ENCODE data around the gene SHCBP1. TPM values are rescaled to one million over a fixed set of nuclear protein-coding genes. Genes with fewer than 3 reads are reported as not detected.
"Not testable (repeated sequence)": the region's sequence is repeated elsewhere in the genome, so short reads cannot be mapped to it uniquely, and the experiment has no call there.

Gene SHCBP1
- total RNA-seq, 1 donor from 2014 or later: 18.7 TPM

- not testable (repeated sequence) for H3K4me3 ChIP-seq; DNase-seq (ENCODE audit: low spot score); H3K4me1 ChIP-seq; H3F3A ChIP-seq (ENCODE audit: low read depth); H3K9me3 Mint-ChIP-seq; H2AFZ ChIP-seq (replicated peaks); H3K36me3 ChIP-seq; H3K4me2 ChIP-seq; H3K27ac Mint-ChIP-seq; H3K27ac ChIP-seq; H3K4me3 Mint-ChIP-seq; H3K36me3 Mint-ChIP-seq; H3K27me3 Mint-ChIP-seq (ENCODE audit: insufficient read depth, low read depth); H3K27me3 ChIP-seq; H3K9me3 ChIP-seq (ENCODE audit: low read depth); H3K9ac ChIP-seq; H4K20me1 ChIP-seq (ENCODE audit: low read depth)
- H3K79me2 ChIP-seq (ENCODE audit: low read depth): peaks cover 27% of the 10 kb centered on the region
- H3K4me1 Mint-ChIP-seq: peaks cover 15% of the 10 kb centered on the region
- TF ChIP-seq CTCF (IDR thresholded peaks at IDR 0.05): peak; percentile 15
These were observed 2.1 kb upstream of the SHCBP1 start for GRCh38 chr16:46623246-46623645.

DNA sequence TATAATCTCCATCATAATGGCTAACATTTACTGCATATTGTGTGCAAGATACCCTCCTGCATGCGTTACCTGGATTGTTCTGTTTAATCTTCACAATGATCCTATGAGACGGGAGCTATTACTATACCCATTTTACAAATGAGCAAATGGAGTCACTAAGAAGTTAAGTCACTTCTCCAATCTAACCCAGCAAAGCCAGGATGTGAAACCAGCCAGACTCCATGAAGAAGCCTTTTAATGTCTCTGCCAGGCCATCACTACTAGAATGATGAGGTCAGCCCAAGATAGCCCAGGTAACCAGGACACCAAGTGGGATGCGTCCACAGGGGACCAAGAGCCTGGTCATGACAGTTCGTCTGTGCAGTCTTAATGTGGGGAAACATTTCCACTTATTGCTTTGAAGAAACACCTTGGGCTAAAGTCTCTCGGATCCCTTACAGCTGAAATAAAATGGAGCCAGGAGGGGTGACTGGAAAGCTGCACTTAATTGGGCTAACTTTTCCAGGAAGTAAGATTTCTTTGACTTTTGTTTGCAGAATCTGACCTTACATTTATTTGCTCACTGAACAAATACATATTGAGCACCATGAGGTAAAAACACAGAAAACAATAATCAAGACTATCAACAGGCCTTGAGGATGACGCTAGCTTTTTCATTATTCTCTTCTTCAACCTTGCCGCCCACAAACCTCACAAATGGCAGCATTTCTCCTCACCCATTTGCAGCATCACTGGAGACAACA lies 926 bp upstream of the SHCBP1 start:
- H3K27ac ChIP-seq: no peak overlapping the region
- Mint-ChIP-seq H3K4me3 (peak overlapping the region; percentile 95), H3K27ac (no peak overlapping the region), H3K9me3 (no peaks in the 10 kb centered on the region), H3K27me3 (ENCODE audit: insufficient read depth, low read depth) (no peaks in the 10 kb centered on the region), H3K36me3 (no peaks in the 10 kb centered on the region), H3K4me1 (peaks cover 15% of the 10 kb centered on the region)
- TF ChIP-seq CTCF (IDR thresholded peaks at IDR 0.05) (no peak), EZH2phosphoT487 (IDR thresholded peaks at IDR 0.05) (no peak), EZH2 (IDR thresholded peaks at IDR 0.05) (no peak)
- H3K4me3 ChIP-seq: no peak overlapping the region
- H3K36me3 ChIP-seq: peaks cover 6% of the 10 kb centered on the region
- no peak for DNase-seq (ENCODE audit: low spot score)
- peaks cover 27% of the 10 kb centered on the region for H3K79me2 ChIP-seq (ENCODE audit: low read depth)
- no peak overlapping the region for H3K9ac ChIP-seq
- H3K27me3 ChIP-seq: no peaks in the 10 kb centered on the region
- H3K4me2 ChIP-seq: no peak overlapping the region
- H3K9me3 ChIP-seq (ENCODE audit: low read depth): no peaks in the 10 kb centered on the region
- H4K20me1 ChIP-seq (ENCODE audit: low read depth): no peaks in the 10 kb centered on the region
- peak overlapping the region; percentile 5 for H2AFZ ChIP-seq (replicated peaks)
- peaks cover 10% of the 10 kb centered on the region for H3K4me1 ChIP-seq
- H3F3A ChIP-seq (ENCODE audit: low read depth): peaks cover 4% of the 10 kb centered on the region

GRCh38 chr16:46620266-46621005 lies 743 bp downstream of the SHCBP1 start:
- Histone ChIP-seq H3K27ac (no peak overlapping the region), H3K9ac (peak overlapping the region; percentile 68), H3K79me2 (ENCODE audit: low read depth) (peaks cover 28% of the 10 kb centered on the region), H3K36me3 (peaks cover 8% of the 10 kb centered on the region), H3K4me1 (peaks cover 10% of the 10 kb centered on the region), H3K4me2 (peak overlapping the region; percentile 93), H4K20me1 (ENCODE audit: low read depth) (no peaks in the 10 kb centered on the region), H3K9me3 (ENCODE audit: low read depth) (no peaks in the 10 kb centered on the region), H3F3A (ENCODE audit: low read depth) (peaks cover 4% of the 10 kb centered on the region), H3K4me3 (peak overlapping the region; percentile 84), H3K27me3 (no peaks in the 10 kb centered on the region), H2AFZ (replicated peaks) (peak overlapping the region; percentile 74)
- H3K9me3 Mint-ChIP-seq: no peaks in the 10 kb centered on the region
- H3K4me1 Mint-ChIP-seq: peaks cover 15% of the 10 kb centered on the region
- H3K27me3 Mint-ChIP-seq (ENCODE audit: insufficient read depth, low read depth): no peaks in the 10 kb centered on the region
- H3K4me3 Mint-ChIP-seq: peak overlapping the region; percentile 95
- H3K27ac Mint-ChIP-seq: peak overlapping the region; percentile 89
- TF ChIP-seq EZH2 (IDR thresholded peaks at IDR 0.05): no peak
- TF ChIP-seq CTCF (IDR thresholded peaks at IDR 0.05): no peak
- no peak for TF ChIP-seq EZH2phosphoT487 (IDR thresholded peaks at IDR 0.05)
- no peak for DNase-seq (ENCODE audit: low spot score)
- H3K36me3 Mint-ChIP-seq: no peaks in the 10 kb centered on the region
